ENCODE results near the gene CRTC1.
A peak's percentile ranks its signal among the peaks of the same experiment; 100 is the strongest.

CRTC1 gene

DNA sequence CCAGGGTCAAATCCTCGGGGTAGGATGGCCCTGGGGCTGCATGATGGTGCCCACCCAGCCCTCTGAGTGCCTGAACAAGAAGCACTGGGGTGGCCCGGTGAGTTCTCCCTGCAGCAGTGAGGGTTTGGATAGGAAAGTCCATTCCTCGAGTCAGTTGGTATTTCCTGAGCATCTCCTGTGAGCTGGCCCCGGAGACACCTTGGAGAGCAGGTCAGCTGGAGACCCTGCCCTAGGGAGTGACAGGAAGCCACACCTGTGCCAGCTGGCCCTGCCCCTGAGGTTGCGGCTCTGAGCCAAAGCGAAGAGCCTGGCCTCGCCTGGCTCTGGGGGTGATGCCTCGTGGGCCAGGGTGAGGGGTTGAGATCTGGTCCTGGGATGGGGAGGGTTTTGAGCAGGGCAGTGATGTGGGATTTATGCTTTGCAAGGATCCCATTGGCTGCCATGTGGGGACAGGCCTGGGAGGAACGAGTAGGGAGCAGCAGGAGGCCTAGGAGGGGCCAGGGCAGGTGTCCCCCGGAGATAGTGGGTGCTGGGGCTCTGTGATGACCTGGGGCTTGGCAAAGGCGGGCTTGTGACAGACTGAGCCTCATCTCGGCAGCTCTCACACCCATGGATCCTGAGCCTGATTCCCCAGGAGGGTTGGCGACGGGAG is 16.0 kb downstream of the CRTC1 start:
- no peak for DNase-seq (ENCODE audit: low read depth in 2 of 2, low spot score in 1 of 2)

DNA sequence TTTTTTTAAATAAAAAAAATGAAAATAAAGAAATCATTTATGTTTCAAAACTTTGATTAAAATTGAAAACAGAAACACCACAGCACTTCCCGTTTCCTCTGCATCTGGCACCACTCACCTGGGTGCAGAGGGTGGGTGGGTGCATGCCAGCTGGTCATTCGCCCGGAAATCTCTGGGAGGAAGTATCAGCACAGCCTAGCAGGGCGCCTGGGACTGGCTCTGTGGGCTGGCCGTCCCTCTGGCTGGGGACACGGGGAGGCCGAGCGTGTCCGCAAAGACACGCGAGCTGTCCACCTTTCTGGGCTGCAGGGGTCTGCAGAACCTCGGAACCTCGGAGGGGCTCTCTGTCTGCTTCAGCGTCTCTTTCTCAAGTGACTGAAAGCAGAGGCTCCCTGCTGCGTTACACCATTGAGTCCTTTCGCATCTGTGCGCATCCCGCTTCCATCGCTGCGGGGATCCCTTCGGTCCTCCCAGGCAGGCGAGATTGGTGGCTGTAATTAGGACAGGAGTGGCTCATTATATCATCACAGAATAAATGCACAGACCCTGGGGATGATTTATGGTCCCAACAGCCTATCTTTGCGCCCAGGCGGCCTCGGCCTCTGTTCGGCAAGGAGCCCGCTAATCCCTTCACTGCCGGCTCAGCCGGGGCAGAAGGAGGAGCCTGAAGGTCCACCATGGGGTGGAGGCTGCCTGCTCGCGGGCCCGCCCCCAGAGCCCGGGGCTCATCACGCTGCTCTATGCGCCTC is 17.2 kb downstream of the CRTC1 start:
- peak; percentile 33 to 40 for DNase-seq (ENCODE audit: low read depth in 2 of 2, low spot score in 1 of 2)

DNA sequence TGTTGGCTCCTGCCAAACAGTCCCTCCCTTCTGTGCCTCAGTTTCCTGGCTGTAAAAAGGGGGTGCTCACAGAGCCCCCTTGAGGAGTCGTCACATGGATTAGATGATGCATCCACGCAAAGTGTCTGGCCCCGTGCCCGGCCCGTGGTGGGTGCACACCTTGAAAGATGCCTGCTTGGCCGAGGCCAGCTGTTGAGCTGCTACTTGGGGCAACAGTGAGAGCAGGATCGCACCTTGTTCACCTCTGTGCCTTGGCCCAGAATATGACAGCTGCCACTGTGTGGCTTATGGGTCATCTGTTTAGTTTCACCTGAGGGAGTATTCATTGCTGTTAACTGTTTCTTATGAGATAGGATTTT is 17.7 kb downstream of the CRTC1 start:
- DNase-seq (ENCODE audit: low read depth in 2 of 2, low spot score in 1 of 2) = no peak

DNA sequence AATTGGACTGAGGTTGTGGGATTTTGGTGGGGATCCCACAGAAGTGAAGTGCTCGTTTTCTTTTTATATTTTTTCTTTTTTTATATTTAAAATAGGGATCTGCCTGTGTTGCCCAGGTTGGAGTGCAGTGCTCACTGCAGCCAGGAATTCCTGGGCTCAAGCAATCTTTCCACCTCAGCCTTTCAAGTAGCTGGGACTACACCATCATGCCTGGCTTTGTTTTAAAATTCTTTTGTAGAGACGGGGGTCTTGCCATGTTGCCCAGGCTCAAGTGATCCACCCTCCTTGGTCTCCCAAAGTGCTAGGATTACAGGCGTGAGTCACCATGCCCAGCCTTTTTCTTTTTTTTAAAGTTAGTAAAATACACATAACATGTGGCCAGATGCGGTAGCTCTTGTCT is 20.6 kb downstream of the CRTC1 start:
- DNase-seq (ENCODE audit: low read depth in 2 of 2, low spot score in 1 of 2) = no peak

DNA sequence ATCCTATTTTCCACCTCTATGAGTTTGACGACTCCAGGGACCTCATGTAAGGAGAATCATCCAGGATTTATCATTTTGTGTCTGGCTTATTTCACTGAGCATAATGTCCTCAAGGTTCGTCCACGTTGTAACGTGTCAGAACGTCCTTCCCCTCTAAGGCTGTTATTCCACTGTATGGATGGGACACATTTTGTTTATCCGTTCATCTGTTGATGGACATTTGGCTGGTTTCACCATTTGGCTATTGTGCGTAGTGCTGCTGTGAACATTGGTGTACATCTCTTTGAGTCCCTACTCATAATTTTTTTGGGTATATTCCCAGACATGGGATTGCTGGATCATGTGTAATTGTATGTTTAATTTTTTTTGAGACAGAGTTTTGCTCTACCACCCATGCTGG is 21.5 kb downstream of the CRTC1 start:
- no peak for DNase-seq (ENCODE audit: low read depth in 2 of 2, low spot score in 1 of 2)

DNA sequence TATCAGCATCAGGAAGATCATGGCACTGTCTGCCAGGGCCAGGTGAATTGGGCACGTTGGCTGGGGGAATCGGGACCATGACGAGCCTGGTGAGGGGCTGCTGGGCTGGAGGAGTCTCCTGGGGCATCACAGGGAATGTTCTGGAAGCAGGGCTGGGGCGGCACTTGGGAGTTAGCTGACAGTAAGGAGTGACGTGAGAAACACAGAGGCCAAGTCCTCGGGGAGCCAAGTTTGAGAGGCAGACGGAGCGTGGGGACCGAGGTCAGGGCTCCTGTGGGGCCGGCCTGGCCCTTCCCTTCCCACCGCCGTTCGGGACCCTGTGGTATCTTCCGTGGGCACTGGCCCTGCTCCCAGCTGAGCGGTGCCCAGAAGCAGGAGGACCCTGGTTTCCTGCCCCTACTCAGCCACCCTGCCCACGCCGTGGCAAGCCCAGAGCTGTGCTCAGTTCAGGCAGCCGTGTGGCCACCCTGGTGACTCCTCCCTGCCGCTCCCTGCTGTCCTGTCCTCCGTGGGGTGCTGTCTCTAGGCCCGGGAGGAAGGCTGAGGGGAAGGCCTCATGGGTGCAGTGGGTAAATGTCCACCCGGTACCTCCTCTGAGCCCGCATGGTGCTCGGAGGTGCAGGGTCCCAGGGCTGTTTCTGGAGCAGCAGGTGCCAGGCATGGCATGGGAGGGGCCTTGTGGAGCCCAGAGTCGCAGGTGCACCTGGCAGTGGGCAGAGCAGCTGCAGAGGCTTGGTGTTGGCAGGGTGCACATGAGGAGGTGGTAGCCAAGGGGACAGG is 25.2 kb downstream of the CRTC1 start:
- no peak for DNase-seq (ENCODE audit: low read depth in 2 of 2, low spot score in 1 of 2)

DNA sequence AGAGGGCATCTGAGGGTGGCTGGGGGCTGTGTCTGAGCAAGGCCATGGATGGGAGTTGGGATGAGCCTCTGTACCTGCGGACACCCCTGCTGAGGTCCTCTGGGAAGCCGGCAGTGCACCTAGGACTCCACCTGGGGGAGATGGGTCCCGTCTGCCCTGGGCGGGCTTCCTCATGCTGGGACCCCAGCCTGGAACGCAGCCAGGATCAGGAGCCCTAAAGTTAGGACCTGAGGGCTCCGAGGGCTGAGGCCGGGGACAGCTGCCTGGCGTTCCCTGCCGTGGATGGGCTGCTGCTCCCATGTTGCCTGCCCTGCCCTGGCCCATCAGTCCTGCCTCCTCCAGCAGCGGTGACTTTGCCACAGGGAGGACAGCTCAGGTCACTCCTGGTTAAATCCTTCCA is 26.1 kb downstream of the CRTC1 start:
- DNase-seq (ENCODE audit: low read depth in 2 of 2, low spot score in 1 of 2) = no peak

DNA sequence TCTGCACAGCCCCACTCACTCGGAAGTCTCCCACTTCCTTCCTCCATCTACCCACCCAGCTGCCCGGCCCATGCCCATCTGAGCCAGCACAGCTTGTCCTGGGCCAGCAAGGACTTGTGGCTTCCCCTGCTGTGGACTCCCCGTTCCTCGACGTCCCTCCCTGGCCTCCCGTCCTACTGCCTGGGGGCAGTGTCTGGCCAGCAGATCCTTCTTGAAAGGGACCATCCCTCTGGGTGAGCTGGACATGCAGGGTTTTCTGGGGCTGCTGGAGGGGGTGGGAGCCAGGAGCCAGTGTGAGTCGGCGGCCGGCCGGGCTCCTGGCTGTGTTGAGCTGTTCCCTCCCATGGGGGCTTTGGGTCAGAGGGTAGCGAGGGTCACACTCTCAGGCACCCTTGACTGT is 26.7 kb downstream of the CRTC1 start:
- DNase-seq (ENCODE audit: low read depth in 2 of 2, low spot score in 1 of 2) = no peak

DNA sequence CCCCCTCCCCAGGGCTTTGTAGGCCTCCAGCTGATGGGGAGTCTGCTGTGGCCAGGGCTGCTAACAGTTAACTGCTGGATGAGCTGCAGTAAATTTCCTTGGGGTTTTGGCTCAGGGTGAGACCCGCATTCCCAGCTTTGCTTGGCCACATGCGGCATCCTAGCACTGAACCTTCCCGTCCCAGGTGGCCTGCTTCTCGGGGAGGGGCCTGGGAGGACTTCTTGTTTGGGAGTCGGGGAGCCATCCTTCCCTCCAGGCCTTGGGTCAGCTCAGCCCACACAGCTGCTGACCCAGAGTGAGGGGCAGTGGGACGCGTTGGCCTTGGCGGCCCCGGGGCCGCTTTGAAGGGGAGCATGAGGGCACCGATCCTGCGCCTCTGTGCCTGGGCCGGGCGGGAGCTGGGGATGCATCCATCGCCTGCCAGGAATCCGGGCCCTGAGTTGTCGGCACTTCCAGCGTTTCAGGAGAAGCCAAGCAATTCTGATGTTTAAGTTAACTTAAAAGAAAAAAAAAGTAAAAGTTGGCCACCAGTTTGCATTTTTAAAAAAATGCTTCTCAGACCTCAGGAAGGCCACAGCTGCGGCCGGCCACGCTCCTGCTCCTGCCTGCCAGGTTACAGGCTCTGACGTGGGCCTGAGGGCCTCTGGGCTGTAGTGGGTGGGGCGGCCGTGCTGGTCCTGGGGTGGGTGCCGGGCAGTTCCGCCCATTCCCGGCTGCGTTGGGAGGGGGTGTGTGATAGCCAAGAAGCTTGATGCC is 27.7 kb downstream of the CRTC1 start:
- DNase-seq (ENCODE audit: low read depth in 2 of 2, low spot score in 1 of 2) = no peak

DNA sequence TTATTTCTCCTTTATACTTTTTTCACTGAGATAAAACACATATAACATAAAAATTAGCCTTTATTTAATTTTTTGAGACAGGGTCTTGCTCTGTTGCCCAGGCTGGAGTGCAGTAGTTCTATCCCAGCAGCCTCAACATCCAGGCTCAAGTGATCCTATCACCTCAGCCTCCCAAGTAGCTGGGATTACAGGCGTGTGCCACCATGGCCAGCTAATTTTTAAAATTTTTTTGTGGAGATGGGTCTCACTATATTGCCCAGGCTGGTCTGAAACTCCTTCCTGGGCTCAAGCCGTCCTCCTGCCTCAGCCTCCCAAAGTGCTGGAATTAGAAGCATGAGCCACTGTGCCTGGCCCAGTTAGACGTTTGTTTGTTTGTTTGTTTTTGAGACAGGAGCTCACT is 28.4 kb downstream of the CRTC1 start:
- no peak for DNase-seq (ENCODE audit: low read depth in 2 of 2, low spot score in 1 of 2)

DNA sequence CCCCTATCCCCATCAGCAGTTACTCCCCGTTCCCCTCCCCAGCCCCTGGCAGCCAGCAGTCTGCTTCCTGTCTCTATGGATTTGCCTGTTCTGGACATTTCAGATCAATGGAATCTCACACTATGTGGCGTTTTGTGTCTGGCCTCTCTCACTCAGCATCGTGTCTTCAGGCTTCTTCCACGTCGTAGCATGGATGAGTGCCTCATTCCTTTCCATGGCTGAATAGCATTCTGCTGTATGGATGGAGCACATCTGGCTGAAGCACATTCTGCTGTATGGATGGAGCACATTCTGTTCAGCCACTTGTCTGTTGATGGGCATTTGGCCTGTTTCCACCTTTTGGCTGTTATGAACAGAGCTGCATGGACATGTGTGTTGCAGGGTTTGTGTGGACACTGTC is 29.5 kb downstream of the CRTC1 start:
- no peak for DNase-seq (ENCODE audit: low read depth in 2 of 2, low spot score in 1 of 2)

DNA sequence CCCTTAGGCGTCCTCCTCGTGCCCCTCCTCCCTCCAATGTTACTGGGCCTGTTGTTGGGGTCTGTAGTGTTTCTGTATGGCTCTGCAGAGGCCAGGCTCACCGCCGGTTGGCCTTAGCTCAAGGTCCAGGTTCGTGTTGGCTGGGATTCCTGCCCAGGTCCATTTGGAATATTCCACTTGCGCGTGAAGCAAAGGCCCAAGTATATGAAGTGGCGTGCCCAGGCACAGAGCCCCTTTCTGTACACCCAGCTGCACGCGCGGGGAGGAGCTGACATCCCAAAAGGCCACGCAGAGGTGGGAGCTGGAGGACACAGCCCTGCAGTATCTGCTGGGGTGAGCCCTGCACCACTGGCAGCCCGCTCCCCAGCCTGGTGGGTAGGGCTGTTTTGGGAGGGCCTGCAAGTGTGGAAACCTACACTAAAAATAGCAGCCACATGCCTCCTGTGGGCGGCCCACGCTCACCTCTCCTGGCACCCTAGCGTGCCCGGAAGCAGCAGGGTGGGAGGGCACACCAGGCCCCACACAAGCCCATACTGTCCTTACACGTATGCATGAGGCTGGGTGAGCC is 30.2 kb downstream of the CRTC1 start:
- DNase-seq (ENCODE audit: low read depth in 2 of 2, low spot score in 1 of 2) = no peak

DNA sequence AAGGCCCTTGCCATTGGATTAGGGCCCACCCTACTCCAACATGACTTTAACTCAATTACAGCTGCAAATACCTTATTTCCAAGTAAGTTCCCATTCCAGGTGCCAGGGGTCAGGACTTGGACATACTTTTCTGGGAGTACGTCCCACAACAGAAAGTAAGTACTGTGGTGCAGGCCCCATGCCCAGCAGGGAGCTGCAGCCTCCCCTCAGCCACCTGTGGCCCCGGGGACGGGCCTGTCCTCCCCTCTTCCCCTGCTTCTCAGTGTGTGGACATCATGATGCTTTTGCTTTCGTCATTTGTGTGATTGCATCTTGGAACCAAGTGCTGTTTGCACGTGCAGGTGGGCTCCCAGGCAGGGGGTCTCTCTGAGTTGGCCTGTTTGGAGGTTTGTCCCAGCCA is 31.9 kb downstream of the CRTC1 start:
- DNase-seq (ENCODE audit: low read depth in 2 of 2, low spot score in 1 of 2) = no peak

DNA sequence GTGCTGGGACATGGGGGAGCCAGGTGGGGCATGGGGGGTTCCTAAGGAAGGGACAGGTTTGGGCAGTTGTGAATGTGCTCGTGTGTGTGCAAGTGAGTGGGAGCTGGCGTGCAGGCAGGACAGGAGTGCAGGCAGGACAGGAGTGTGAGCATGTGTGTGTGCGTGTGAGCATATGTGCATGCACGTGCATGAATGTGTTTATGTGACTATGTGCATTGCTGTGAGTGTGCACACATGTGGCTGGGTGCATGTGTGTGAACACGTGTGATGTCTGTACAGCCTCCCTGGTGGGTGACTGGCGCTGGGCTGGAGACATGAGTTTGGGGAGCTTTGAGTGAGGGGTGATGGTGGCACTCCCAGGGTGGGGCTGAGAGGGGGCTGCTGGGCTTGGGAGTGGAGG is 33.4 kb downstream of the CRTC1 start:
- DNase-seq (ENCODE audit: low read depth in 2 of 2, low spot score in 1 of 2) = no peak

DNA sequence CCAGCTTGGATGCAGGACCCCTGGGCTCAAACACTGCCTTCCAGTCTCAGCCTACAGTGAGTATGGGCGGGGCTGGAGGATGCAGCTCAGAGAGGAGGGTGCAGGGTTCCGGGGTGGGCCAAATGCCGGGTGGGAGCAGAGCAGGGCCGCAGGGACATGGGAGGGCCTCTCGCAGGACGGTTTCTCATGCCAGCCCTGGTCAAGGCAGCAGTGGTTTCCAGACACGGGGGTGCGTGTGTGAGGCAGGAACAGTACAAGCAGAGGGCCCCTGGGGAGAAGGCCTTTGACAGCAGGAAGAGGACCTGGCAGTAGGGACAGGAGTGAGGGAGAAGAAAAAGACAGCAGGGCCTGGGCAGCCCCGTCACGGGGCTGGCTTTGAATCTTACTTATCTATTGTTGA is 34.1 kb downstream of the CRTC1 start:
- DNase-seq (ENCODE audit: low read depth in 2 of 2, low spot score in 1 of 2) = no peak

DNA sequence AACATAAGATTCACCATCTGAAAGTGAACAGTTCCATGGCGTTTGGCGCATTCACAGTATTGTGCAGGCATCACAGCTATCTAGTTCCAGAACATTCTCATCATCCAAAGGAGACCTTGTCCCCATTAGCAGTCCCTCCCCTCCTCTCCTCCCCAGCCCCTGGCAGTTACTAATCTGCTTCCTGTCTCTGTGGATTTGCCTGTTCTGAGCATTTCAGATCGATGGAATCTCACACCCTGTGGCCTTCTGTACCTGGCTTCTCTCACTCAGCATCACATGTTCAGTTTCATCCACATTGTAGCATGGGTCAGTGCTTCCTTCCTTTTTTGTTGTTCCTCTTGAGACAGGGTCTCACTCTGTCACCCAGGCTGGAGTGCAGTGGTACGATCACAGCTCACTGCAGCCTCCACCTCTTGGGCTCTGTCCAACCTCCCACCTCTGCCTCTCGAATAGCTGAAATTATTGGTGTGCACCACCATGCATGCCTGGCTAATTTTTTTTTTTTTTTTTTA is 34.6 kb downstream of the CRTC1 start:
- DNase-seq (ENCODE audit: low read depth in 2 of 2, low spot score in 1 of 2) = no peak

DNA sequence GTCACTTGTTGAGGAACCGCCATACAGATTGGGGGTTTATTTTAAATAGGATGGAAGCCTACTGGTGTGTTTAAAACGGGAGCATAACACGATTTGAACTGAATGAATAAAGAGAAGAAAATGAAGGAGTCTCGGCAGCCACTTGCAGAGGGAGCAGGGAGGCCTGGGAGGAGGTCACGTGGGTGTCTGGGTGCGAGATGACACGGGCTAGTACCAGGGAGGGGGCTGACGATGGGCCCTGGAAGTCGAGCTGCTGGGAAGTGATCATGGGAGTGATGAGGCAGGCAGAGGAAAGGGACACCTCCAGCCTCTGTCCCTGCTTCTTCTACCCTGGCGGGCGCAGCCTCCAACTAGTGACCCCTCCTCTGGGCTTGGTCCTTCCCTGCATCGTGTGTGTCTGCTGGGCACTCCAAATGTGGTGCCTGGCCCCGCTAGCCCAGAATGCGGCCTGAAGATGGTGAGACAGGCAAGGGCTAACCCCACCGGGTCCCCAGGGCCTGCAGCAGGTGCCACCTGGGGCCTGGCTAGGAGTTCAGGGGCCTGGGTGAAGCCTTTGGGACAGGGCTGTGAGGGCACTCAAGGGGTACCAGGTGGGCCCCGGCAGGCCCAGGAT is 35.5 kb downstream of the CRTC1 start:
- DNase-seq (ENCODE audit: low read depth in 2 of 2, low spot score in 1 of 2) = no peak

DNA sequence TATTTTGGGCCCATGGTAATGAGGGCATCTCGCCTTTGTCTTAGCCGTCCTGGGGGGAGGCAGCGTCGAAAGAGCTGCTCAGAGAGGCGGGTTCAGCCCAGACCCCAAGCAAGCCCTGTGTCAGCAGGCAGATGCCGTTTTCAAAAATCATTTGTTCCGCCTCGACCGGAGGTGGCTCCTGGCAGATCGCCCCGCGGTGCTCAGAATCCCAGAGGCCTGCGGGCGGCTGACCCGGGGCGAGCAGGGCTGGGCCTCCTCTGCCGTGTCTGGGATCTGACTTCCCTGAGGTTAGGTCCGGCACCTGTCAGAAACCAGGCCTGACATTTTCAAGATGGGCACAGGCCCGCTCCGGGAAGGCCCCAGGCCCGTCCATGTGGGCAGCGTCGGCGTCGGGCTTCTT is 36.1 kb downstream of the CRTC1 start:
- no peak for DNase-seq (ENCODE audit: low read depth in 2 of 2, low spot score in 1 of 2)

DNA sequence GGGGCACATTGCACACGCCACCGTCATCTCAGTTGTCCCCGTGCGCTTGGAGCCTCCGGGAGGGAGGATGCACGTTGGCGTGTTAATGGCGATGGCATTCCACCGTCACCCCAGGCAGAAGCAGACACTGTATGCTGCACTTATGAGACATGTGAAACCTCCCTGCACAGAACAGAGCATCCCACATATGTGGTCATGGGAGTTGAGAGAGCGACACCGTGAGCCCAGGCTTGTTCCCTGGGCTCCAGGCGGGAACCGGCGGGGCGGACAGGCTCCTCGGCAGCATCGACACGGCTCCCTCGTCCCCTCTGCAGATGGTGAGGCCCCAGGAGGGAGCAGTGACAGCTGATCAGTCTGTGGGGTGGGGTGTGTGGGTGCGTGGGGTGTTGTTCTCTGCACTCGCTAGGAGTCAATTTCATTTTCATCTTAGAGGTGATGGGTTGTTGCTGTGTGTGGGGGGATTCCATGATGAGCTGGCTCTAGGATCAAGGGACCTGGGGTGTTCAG is 40.4 kb downstream of the CRTC1 start:
- DNase-seq (ENCODE audit: low read depth in 2 of 2, low spot score in 1 of 2) = no peak
